ENCODE data around the gene FBP2. TPM values are rescaled to one million over a fixed set of nuclear protein-coding genes. Genes with fewer than 3 reads are reported as not detected.

Gene FBP2
- total and polyA plus RNA-seq, 10 of the 15 experiments (the other 5 are each of a cell fraction or from before 2014, with no cell fraction given), result 0.07 to 1.1 (median 0.12) TPM; not detected in 6

- BruUV-seq (replicated peaks), result no TSS peak
- DNase-seq (ENCODE audit: low read depth, low spot score), result no peak
- ChIA-PET POLR2A (no interaction called here), CTCF (no interaction called here), SMC1A (ENCODE audit: uncharacterized antibody, unreplicated experiment) (no interaction called here), RAD21 (ENCODE audit: unreplicated experiment) (no interaction called here)
- Histone ChIP-seq H3K79me2 (ENCODE audit: control insufficient read depth, insufficient read depth, low read length) (no peaks in the 10 kb centered on the region), H3K4me2 (ENCODE audit: control insufficient read depth, insufficient read depth) (no peak overlapping the region), H3K9me3 (replicated peaks; ENCODE audit: control insufficient read depth, insufficient read depth, low read length) (no peaks in the 10 kb centered on the region), H3K27me3 (replicated peaks in 1 of 2; ENCODE audit: control insufficient read depth in 2 of 2, insufficient read depth in 2 of 2, low read length in 1 of 2) (no peaks in the 10 kb centered on the region; a peak in 1 of 4 replicates), H3K9ac (ENCODE audit: control insufficient read depth, insufficient read depth, low read length) (no peak overlapping the region), H2AFZ (ENCODE audit: control insufficient read depth, low read depth, low read length) (no peak overlapping the region), H3K4me1 (ENCODE audit: control insufficient read depth, insufficient read depth, low read length) (no peaks in the 10 kb centered on the region), H3K27ac (ENCODE audit: control insufficient read depth, insufficient read depth) (no peak overlapping the region), H4K20me1 (ENCODE audit: control insufficient read depth, insufficient read depth) (no peaks in the 10 kb centered on the region), H3K36me3 (ENCODE audit: control insufficient read depth in 2 of 2, insufficient read depth in 2 of 2, low read length in 1 of 2) (no peaks in the 10 kb centered on the region), H3K4me3 (no peak overlapping the region)
- in situ Hi-C loops (cut with MboI) (no loop called here), intact Hi-C loops (cut with micrococcal nuclease; ENCODE audit: unreplicated experiment) (no loop called here)
- WGBS (ENCODE audit: insufficient coverage, insufficient replicate concordance, low lambda C conversion rate, missing lambda C conversion rate), result 51% methylated on average over 7 of the region's 7 CpGs
- no peak for ATAC-seq
- no peak for TF ChIP-seq IKZF1 (conservative IDR thresholded peaks at IDR 0.05)
- TF ChIP-seq HCFC1 (IDR thresholded peaks at IDR 0.05; ENCODE audit: low read length), result no peak
- no peak for TF ChIP-seq ATF3 (IDR thresholded peaks at IDR 0.05; ENCODE audit: borderline replicate concordance, extremely low read depth, low read depth, low read length)
- TF ChIP-seq PAX8 (IDR thresholded peaks at IDR 0.05), result no peak
- TF ChIP-seq SMARCA5 (IDR thresholded peaks at IDR 0.05), result no peak
- TF ChIP-seq RBBP5 (conservative IDR thresholded peaks at IDR 0.05), result no peak
- no peak for TF ChIP-seq PRDM15 (CRISPR knock-in tag; IDR thresholded peaks at IDR 0.05)
- TF ChIP-seq BACH1 (IDR thresholded peaks at IDR 0.05; ENCODE audit: borderline replicate concordance), result no peak
- no peak for TF ChIP-seq REST (IDR thresholded peaks at IDR 0.05; ENCODE audit: low read depth, low read length)
- no peak for FAIRE-seq
These were observed 68.1 kb downstream of the FBP2 start for GRCh38 chr9:94525396-94526035.
